Bronchial epithelial cell (primary cell): ENCODE results near the gene PPM1L. TPM values are rescaled to one million over a fixed set of nuclear protein-coding genes. Genes with fewer than 3 reads are reported as not detected.

Experiments used
- DNase-seq: peaks from one replicate; pipeline ENCODE4 v3.0.0-alpha.2; 2010; ENCODE audit warnings: low read depth
- FAIRE-seq: peaks from 2 replicates; lab custom pipeline; 2011; peaks lifted over from hg19 to GRCh38; lab: Jason Lieb, UNC
- H3K27me3 ChIP-seq: 2 replicates; pipeline ENCODE4 v1.5.1; 2011; ENCODE audit warnings: low read length; ENCODE audit not compliant: control insufficient read depth, insufficient read depth
- H3K36me3 ChIP-seq: 2 replicates; pipeline ENCODE4 v1.5.1; 2011; ENCODE audit warnings: low read length; ENCODE audit not compliant: control insufficient read depth, insufficient read depth
- H3K4me3 ChIP-seq: 2 replicates; pipeline ENCODE4 v1.5.1; 2011; ENCODE audit warnings: mild to moderate bottlenecking, low read depth, low read length, control low read depth
- total RNA-seq: library from RNA; depleted of rRNA; stranded (reverse); fragments of >200 nt; gene quantifications from 2 replicates; pipeline ENCODE4 v1.2.1, GENCODE V29; 2014
- TF ChIP-seq, protein P1 (sequence below): IDR thresholded peaks from 2 replicates; pipeline ENCODE4 v1.5.1; 2011; ENCODE audit warnings: mild to moderate bottlenecking, moderate library complexity, low read length, control low read depth, inconsistent platforms; ENCODE audit not compliant: insufficient read depth, severe bottlenecking

The PPM1L gene
- total RNA-seq, 1 donor from 2014 or later, result 3.2 TPM

DNA sequence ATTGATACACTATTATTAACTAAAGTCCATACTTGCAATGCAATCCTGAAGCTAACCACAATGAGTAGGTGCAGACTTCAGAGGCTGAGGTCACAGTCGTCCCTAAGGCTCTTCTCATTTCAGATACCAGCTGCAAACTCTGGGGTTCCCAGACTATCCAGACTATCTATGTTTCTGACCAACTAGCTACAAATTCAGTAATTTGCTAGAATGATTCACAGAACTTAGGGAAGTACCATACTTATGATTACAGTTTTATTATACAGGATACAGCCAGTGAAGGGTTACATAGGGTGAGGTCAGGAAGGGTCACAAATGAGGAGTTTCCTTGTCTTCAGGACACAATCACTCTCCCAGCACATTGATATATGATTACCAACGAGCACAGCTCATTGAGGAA is 36.5 kb downstream of the PPM1L start:
- FAIRE-seq, result no peak
- Histone ChIP-seq H3K36me3 (no peaks in the 10 kb centered on the region), H3K4me3 (no peak overlapping the region), H3K27me3 (no peaks in the 10 kb centered on the region)
- TF ChIP-seq, protein P1, sequence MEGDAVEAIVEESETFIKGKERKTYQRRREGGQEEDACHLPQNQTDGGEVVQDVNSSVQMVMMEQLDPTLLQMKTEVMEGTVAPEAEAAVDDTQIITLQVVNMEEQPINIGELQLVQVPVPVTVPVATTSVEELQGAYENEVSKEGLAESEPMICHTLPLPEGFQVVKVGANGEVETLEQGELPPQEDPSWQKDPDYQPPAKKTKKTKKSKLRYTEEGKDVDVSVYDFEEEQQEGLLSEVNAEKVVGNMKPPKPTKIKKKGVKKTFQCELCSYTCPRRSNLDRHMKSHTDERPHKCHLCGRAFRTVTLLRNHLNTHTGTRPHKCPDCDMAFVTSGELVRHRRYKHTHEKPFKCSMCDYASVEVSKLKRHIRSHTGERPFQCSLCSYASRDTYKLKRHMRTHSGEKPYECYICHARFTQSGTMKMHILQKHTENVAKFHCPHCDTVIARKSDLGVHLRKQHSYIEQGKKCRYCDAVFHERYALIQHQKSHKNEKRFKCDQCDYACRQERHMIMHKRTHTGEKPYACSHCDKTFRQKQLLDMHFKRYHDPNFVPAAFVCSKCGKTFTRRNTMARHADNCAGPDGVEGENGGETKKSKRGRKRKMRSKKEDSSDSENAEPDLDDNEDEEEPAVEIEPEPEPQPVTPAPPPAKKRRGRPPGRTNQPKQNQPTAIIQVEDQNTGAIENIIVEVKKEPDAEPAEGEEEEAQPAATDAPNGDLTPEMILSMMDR, result no peak
- no peak for DNase-seq

DNA sequence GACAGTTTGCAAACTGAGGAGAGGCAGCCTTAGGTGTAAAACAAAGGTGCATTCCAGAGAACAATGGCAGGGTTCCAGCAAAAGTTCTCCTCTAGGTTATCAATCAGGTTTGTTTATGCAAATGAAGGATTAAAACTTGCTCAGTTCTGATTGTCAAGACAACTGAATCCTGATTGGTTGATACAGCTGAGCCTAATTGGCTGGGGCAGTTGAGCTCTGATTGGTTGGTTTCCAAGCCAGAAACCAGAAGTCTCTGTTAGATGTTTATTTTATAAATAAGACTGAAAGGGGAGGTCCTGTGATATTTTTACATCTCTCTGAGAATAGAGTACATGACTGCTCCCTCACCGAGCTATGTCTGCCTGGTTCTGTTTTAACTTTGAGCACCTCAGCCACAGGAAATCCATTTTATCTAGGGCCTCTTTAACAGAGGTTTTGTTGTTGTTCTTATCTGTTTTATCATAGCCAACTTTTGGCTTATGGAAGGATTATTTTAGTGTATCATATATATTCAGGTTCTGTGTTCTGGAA is 37.8 kb downstream of the PPM1L start:
- TF ChIP-seq, protein P1, result no peak
- FAIRE-seq (no peak), DNase-seq (no peak)
- Histone ChIP-seq H3K4me3 (no peak overlapping the region), H3K27me3 (no peaks in the 10 kb centered on the region), H3K36me3 (no peaks in the 10 kb centered on the region)

DNA sequence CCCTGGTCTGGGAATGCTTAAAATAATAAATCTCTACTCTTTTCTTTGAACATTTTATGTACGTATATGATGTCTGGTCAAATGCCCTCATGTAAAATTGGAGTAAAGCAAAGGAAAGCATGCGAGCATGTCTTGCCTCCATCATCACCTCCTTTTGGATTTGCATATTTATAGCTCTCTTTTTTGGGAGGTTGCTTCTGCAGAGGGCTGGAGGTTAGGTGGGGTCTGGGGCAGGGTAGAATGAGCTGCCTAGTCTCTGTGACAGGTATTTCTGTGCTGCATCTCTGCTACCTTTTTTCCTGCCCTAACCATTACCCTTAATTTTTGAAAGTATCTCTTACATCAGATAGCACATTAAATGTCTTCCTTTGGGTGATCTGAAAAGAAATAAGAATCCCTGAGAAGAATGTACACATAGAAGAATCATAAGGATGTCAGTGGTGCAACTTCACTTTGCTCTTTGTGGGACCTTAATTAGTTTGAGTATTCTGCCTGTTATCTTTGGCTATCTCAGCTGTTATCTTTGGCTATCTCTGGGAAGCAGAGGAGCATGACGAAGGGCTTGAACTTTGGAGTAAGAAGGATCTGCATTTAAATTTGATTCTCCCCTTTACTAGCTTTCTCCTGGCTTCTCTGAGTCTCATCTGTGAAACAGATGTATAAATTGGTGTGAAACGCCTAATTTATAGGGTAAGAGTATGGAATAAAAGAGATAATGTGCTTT is 40.2 kb downstream of the PPM1L start:
- Histone ChIP-seq H3K4me3 (no peak overlapping the region), H3K36me3 (no peaks in the 10 kb centered on the region), H3K27me3 (no peaks in the 10 kb centered on the region)
- DNase-seq (no peak), FAIRE-seq (no peak)
- TF ChIP-seq, protein P1, result no peak

DNA sequence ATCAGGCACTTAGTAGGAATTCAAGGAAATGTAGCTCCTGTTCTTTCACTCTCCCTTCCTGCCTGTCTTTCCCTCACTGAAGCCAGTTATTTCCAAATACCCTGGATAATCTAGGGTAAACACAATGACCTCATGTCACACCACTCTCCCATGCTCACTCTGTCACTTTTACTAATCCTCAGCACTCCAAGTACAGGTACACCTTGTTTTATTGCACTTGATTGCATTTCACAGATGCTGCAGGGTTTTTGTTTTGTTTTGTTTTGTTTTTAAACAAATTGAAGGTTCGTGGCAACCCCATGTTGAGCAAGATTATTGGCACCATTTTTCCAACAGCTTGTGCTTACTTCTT is 40.8 kb downstream of the PPM1L start:
- Histone ChIP-seq H3K4me3 (no peak overlapping the region), H3K36me3 (no peaks in the 10 kb centered on the region), H3K27me3 (no peaks in the 10 kb centered on the region)
- peak; percentile 13 for DNase-seq
- TF ChIP-seq, protein P1, result no peak
- no peak for FAIRE-seq

DNA sequence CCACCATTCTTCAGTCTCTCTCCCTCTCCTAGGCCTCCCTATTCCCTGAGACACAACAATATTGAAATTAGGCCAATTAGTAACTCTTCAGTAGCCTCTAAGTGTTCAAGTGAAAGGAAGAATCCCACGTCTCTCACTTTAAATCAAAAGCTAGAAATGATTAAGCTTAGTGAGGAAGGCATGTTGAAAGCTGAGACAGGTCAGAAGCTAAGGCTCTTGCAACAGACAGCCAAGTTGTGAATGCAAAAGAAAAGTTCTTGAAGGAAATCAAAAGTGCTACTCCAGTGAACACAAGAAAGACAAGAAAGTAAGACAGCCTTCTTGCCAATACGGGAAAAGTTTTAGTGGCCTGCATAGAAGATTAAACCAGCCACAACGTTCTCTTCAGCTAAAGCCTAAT is 41.3 kb downstream of the PPM1L start:
- FAIRE-seq (no peak), DNase-seq (no peak)
- TF ChIP-seq, protein P1, result no peak

More for the DNA sequence above, 41.3 kb downstream of the PPM1L start:
- Histone ChIP-seq H3K27me3 (no peaks in the 10 kb centered on the region), H3K36me3 (no peaks in the 10 kb centered on the region), H3K4me3 (no peak overlapping the region)
